ENCODE measurements around the gene ASB6.
A peak's percentile ranks its signal among the peaks of the same experiment; 100 is the strongest.

The ASB6 gene

GRCh38 chr9:129627556-129628440 lies 14.2 kb downstream of the ASB6 start:
- POLR2A ChIA-PET, result interaction anchor here (1.3 kb wide), 1 partner anchor 591 kb away, joined by 3 read pairs; the partner anchor contains the start of gene MIGA2
- TF ChIP-seq FOXK2 (IDR thresholded peaks at IDR 0.05) (no peak), ARNT (IDR thresholded peaks at IDR 0.05) (no peak), FOXA1 (IDR thresholded peaks at IDR 0.05) (no peak), HDGF (IDR thresholded peaks at IDR 0.05; ENCODE audit: borderline replicate concordance) (no peak), LEF1 (IDR thresholded peaks at IDR 0.05; ENCODE audit: borderline replicate concordance) (no peak), ZNF384 (IDR thresholded peaks at IDR 0.05) (no peak), NFRKB (IDR thresholded peaks at IDR 0.05) (no peak)
- CTCF ChIA-PET, result interaction anchor here (0.7 kb wide), 1 partner anchor 624 kb away, joined by 3 read pairs; no protein-coding TSS in a partner anchor
- DNase-seq (ENCODE audit: extremely low spot score), result no peak

- TF ChIP-seq NFRKB (IDR thresholded peaks at IDR 0.05) (no peak), L3MBTL2 (conservative IDR thresholded peaks at IDR 0.05) (peak; percentile 64; the same call in 1 of the 2 replicates)
These were observed 15.2 kb downstream of the ASB6 start for GRCh38 chr9:129626625-129627284.

GRCh38 chr9:129626079-129626624 lies 15.8 kb downstream of the ASB6 start, which contains the start of gene NTMT1:
Gene NTMT1 (plus strand): TSS chr9:129626163. CDS start chr9:129632704, 6,541 bp downstream.
- peak; percentile 90 for DNase-seq (ENCODE audit: extremely low spot score)
- TF ChIP-seq LEF1 (IDR thresholded peaks at IDR 0.05; ENCODE audit: borderline replicate concordance) (no peak), TARDBP (IDR thresholded peaks at IDR 0.05) (no peak), L3MBTL2 (conservative IDR thresholded peaks at IDR 0.05) (peak; percentile 89), NFRKB (IDR thresholded peaks at IDR 0.05) (no peak), FOXA1 (IDR thresholded peaks at IDR 0.05) (no peak)
- ChIA-PET CTCF (interaction anchor here (0.9 to 3.0 kb wide), 3 partner anchors 15 to 494 kb away, joined by 3 to 17 read pairs (median 4); no protein-coding TSS in a partner anchor), POLR2A (interaction anchor here (0.9 to 2.1 kb wide), 6 partner anchors 13 to 486 kb away, joined by 3 to 13 read pairs (median 4); partner anchors contain the start of gene IER5L)

More at GRCh38 chr9:129626625-129627284, 15.2 kb downstream of the ASB6 start:
- ChIA-PET CTCF (interaction anchor here (0.7 to 3.0 kb wide), 2 partner anchors 495 to 625 kb away, joined by 3 to 17 read pairs; no protein-coding TSS in a partner anchor), POLR2A (interaction anchor here (1.1 to 2.1 kb wide), 3 partner anchors 449 to 590 kb away, joined by 3 to 13 read pairs (median 3); partner anchors contain the start of genes IER5L and MIGA2)
- DNase-seq (ENCODE audit: extremely low spot score), result no peak

- TF ChIP-seq CTBP1 (IDR thresholded peaks at IDR 0.05; ENCODE audit: borderline replicate concordance) (no peak), FOXM1 (IDR thresholded peaks at IDR 0.05; ENCODE audit: borderline replicate concordance) (no peak), SP1 (IDR thresholded peaks at IDR 0.05) (no peak), FOXK2 (IDR thresholded peaks at IDR 0.05) (no peak), LEF1 (IDR thresholded peaks at IDR 0.05; ENCODE audit: borderline replicate concordance) (no peak), ELF4 (IDR thresholded peaks at IDR 0.05) (no peak), L3MBTL2 (conservative IDR thresholded peaks at IDR 0.05) (no peak), FOXA1 (IDR thresholded peaks at IDR 0.05) (no peak), ZNF384 (IDR thresholded peaks at IDR 0.05) (no peak), ARNT (IDR thresholded peaks at IDR 0.05) (no peak)
- no peak for DNase-seq (ENCODE audit: extremely low spot score)
- POLR2A ChIA-PET, result interaction anchor here (0.9 to 2.1 kb wide), 8 partner anchors 15 to 493 kb away, joined by 3 to 13 read pairs (median 4); partner anchors contain the start of gene ASB6
- CTCF ChIA-PET, result interaction anchor here (0.6 to 3.0 kb wide), 15 partner anchors 11 to 493 kb away, joined by 3 to 17 read pairs (median 6); no protein-coding TSS in a partner anchor
These were observed 17.0 kb downstream of the ASB6 start for GRCh38 chr9:129624947-129625346.

GRCh38 chr9:129624168-129624759 lies 17.7 kb downstream of the ASB6 start:
- DNase-seq (ENCODE audit: extremely low spot score), result peak; percentile 68
- CTCF ChIA-PET, result interaction anchor here (0.6 to 3.0 kb wide), 19 partner anchors 8 to 492 kb away, joined by 3 to 17 read pairs (median 4); no protein-coding TSS in a partner anchor
- TF ChIP-seq CTBP1 (IDR thresholded peaks at IDR 0.05; ENCODE audit: borderline replicate concordance) (no peak), HDGF (IDR thresholded peaks at IDR 0.05; ENCODE audit: borderline replicate concordance) (no peak), SP1 (IDR thresholded peaks at IDR 0.05) (no peak), ELF4 (IDR thresholded peaks at IDR 0.05) (no peak), TARDBP (IDR thresholded peaks at IDR 0.05) (no peak), ARNT (IDR thresholded peaks at IDR 0.05) (no peak), FOXM1 (IDR thresholded peaks at IDR 0.05; ENCODE audit: borderline replicate concordance) (no peak), SUZ12 (IDR thresholded peaks at IDR 0.05) (no peak), FOXA1 (IDR thresholded peaks at IDR 0.05) (no peak), FOXK2 (IDR thresholded peaks at IDR 0.05) (no peak), LEF1 (IDR thresholded peaks at IDR 0.05; ENCODE audit: borderline replicate concordance) (no peak), ZNF384 (IDR thresholded peaks at IDR 0.05) (no peak), BHLHE40 (IDR thresholded peaks at IDR 0.05; ENCODE audit: borderline replicate concordance) (no peak), PKNOX1 (IDR thresholded peaks at IDR 0.05) (no peak), L3MBTL2 (conservative IDR thresholded peaks at IDR 0.05) (no peak), NFRKB (IDR thresholded peaks at IDR 0.05) (no peak)
- POLR2A ChIA-PET, result interaction anchor here (0.6 to 2.1 kb wide), 8 partner anchors 15 to 493 kb away, joined by 3 to 13 read pairs (median 4); partner anchors contain the start of gene ASB6

GRCh38 chr9:129623331-129623730 lies 18.6 kb downstream of the ASB6 start:
- no peak for DNase-seq (ENCODE audit: extremely low spot score)
- ChIA-PET POLR2A (no interaction called here), CTCF (interaction anchor here (0.7 to 2.7 kb wide), 6 partner anchors 9 to 465 kb away, joined by 3 to 12 read pairs (median 6); no protein-coding TSS in a partner anchor)
- TF ChIP-seq HDGF (IDR thresholded peaks at IDR 0.05; ENCODE audit: borderline replicate concordance) (no peak), CTBP1 (IDR thresholded peaks at IDR 0.05; ENCODE audit: borderline replicate concordance) (no peak), TARDBP (IDR thresholded peaks at IDR 0.05) (no peak), ZNF384 (IDR thresholded peaks at IDR 0.05) (no peak), FOXM1 (IDR thresholded peaks at IDR 0.05; ENCODE audit: borderline replicate concordance) (no peak), FOXA1 (IDR thresholded peaks at IDR 0.05) (no peak), ELF4 (IDR thresholded peaks at IDR 0.05) (no peak)
